Heart right ventricle (tissue), 16 donors: Measurements from ENCODE around the gene RNF13. TPM values are rescaled to one million over a fixed set of nuclear protein-coding genes. Genes with fewer than 3 reads are reported as not detected.

Source experiments
- ATAC-seq, 8 donors: fragments of 200-7000 bp; cut with Tn5 transposase; one replicate each; pipeline ENCODE4 v1.9.1; 2020; ENCODE audit warnings: mild to moderate bottlenecking in 8 of 8, moderate library complexity in 8 of 8, moderate number of reproducible peaks in 1 of 8
- DNase-seq, 2 donors: peaks; one replicate each; pipeline ENCODE4 v3.0.0-alpha.2; 2020
- H3K27ac ChIP-seq, 10 donors: fragments of 200-600 bp; sonication (generic) in 2 of 10; one replicate each; pipeline versions ENCODE4 v1.5.0 to v1.8.0; 2020 to 2022; ENCODE audit warnings: mild to moderate bottlenecking in 3 of 10
- H3K27me3 ChIP-seq, 7 donors: fragments of 200-600 bp; one replicate each; pipeline ENCODE4 v1.8.0; 2021 to 2022; ENCODE audit warnings: mild to moderate bottlenecking in 2 of 7
- H3K36me3 ChIP-seq, 9 donors: fragments of 200-600 bp; sonication (generic) in 1 of 9; one replicate each; pipeline versions ENCODE4 v1.5.0 to v1.8.0; 2020 to 2022; ENCODE audit warnings: mild to moderate bottlenecking in 2 of 9
- H3K4me1 ChIP-seq, 9 donors: fragments of 200-600 bp; sonication (generic) in 1 of 9; one replicate each; pipeline versions ENCODE4 v1.5.0 to v1.8.0; 2020 to 2022; ENCODE audit warnings: mild to moderate bottlenecking in 4 of 9
- H3K4me3 ChIP-seq, 10 donors: fragments of 200-600 bp; sonication (generic) in 2 of 10; one replicate each; pipeline versions ENCODE4 v1.5.0 to v1.8.0; 2020 to 2022; ENCODE audit warnings: mild to moderate bottlenecking in 7 of 10, moderate library complexity in 2 of 10
- H3K9me3 ChIP-seq, 11 donors: fragments of 200-600 bp in 10 of 11; sonication (generic) in 2 of 11; one replicate each; pipeline versions ENCODE4 v1.5.0 to v1.8.0; 2013 to 2022; ENCODE audit warnings: mild to moderate bottlenecking in 2 of 11, control low read depth in 1 of 11, moderate library complexity in 1 of 11
- WGBS, 2 donors: extraction: QIAGEN DNeasy Blood & Tissue Kit; methylation state at CpG; one replicate each; pipeline ENCODE4 v1.1.7; 2013; ENCODE audit warnings: inconsistent platforms in 1 of 2; 5-methylcytosine and 5-hydroxymethylcytosine counted together
- intact Hi-C, 10 donors: fragments of 100-400 bp; cut with DNase I; formaldehyde crosslinking; loops; one replicate each; pipeline versions ENCODE4 v1.11.1 to v1.14.2; 2022
- polyA plus RNA-seq, 2 donors: library from polyadenylated mRNA; stranded (reverse); fragments of 200-250 nt; gene quantifications; one replicate each; pipeline ENCODE4 v1.2.3, GENCODE V29; 2013
- total RNA-seq, 10 donors: library from RNA; stranded (reverse); fragmentation: NEBNext Ultra II Directional in 3 of 10; extraction: Animal tissue kit (Norgen Biotek cat#: 25700) in 3 of 10; gene quantifications; one replicate each; pipeline versions ENCODE4 v1.2.1 to v1.2.4, GENCODE V29; 2021 to 2023
- TF ChIP-seq, protein P1 (sequence below), 9 donors: fragments of 200-600 bp; sonication (generic) in 2 of 9; IDR thresholded peaks; one replicate each; pipeline versions ENCODE4 v1.5.0 to v1.8.0; 2021 to 2022; ENCODE audit warnings: antibody characterized with exemption in 9 of 9, mild to moderate bottlenecking in 5 of 9, moderate library complexity in 1 of 9
- donor health status: Arrhythmogenic right ventricular cardiomyopathy.
- donor health status: ischemic (EF 13 %, LVEDD 7.1; RV severe dilation, severe dysfunction).
- donor health status: healthy with polysubstance abuse.
- donor health status: DM: no; HTN: yes; CAD: no.
- donor health status: DM: no; HTN: no; CAD: no.
- donor health status: ischemic (EF 25% LVEDD 6.9; RV normal size, moderate dysfunction).
- donor health status: ischemic (EF 25% LVEDD 5.7; RV mildly dilated, moderate dysfunction).
- donor health status: healthy.
- donor health status: DM: yes; HTN: yes; CAD: no.
- donor health status: Ischemic cardiomyopathy.
- donor health status: ischemic (EF 35%, LVEDD 5.7; RV mildly dilated, moderate dysfunction).
- donor health status: nonischemic (EF 11% LVEDD 7.7; RV severe dilation, severe dysfunction).
- donor health status: DM: yes; HTN: yes; CAD: no.
- donor health status: PGD.
- donor health status: ischemic (EF 29% LVEDD 5.4; RV normal size, mild dysfunction).
- donor health status: nonischemic (EF 23%, LVEDD 6.1; RV moderate dilation, normal function).

RNF13 gene
- total and polyA plus RNA-seq, 12 donors = 24.8 to 72.3 (median 52.4) TPM

- peaks cover 0 to 66% (median 46%) of the 10 kb centered on the region in 9 donors for H3K4me1 ChIP-seq
- intact Hi-C loops = no loop called here
- no peak for ATAC-seq
- peaks cover 0 to 7% (median 0%) of the 10 kb centered on the region in 11 donors for H3K9me3 ChIP-seq
- no peaks in the 10 kb centered on the region for H3K36me3 ChIP-seq
- no peaks in the 10 kb centered on the region for H3K27me3 ChIP-seq
- TF ChIP-seq, protein P1, sequence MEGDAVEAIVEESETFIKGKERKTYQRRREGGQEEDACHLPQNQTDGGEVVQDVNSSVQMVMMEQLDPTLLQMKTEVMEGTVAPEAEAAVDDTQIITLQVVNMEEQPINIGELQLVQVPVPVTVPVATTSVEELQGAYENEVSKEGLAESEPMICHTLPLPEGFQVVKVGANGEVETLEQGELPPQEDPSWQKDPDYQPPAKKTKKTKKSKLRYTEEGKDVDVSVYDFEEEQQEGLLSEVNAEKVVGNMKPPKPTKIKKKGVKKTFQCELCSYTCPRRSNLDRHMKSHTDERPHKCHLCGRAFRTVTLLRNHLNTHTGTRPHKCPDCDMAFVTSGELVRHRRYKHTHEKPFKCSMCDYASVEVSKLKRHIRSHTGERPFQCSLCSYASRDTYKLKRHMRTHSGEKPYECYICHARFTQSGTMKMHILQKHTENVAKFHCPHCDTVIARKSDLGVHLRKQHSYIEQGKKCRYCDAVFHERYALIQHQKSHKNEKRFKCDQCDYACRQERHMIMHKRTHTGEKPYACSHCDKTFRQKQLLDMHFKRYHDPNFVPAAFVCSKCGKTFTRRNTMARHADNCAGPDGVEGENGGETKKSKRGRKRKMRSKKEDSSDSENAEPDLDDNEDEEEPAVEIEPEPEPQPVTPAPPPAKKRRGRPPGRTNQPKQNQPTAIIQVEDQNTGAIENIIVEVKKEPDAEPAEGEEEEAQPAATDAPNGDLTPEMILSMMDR (IDR thresholded peaks at IDR 0.05) = no peak
- peak overlapping the region in 5 of 10 donors; percentile 16 to 99 (median 34) for H3K27ac ChIP-seq
- DNase-seq = no peak
- 58 to 59% methylated on average over 2 of the region's 2 CpGs for WGBS, 2 donors
- peak overlapping the region in 1 of 10 donors; percentile 77 for H3K4me3 ChIP-seq
Measured at GRCh38 chr3:149816986-149817385, 4.0 kb downstream of the RNF13 start.

GRCh38 chr3:149819432-149819831 is 6.4 kb downstream of the RNF13 start:
- intact Hi-C loops = no loop called here
- H3K4me3 ChIP-seq = no peak overlapping the region
- no peak for DNase-seq
- H3K9me3 ChIP-seq = peaks cover 0 to 14% (median 0%) of the 10 kb centered on the region in 11 donors
- WGBS, 2 donors = 82 to 93% methylated on average over 1 of the region's 1 CpG
- peaks cover 0 to 56% (median 35%) of the 10 kb centered on the region in 9 donors for H3K4me1 ChIP-seq
- TF ChIP-seq, protein P1 (IDR thresholded peaks at IDR 0.05) = no peak
- H3K36me3 ChIP-seq = no peaks in the 10 kb centered on the region
- no peak for ATAC-seq
- H3K27me3 ChIP-seq = no peaks in the 10 kb centered on the region
- no peak overlapping the region for H3K27ac ChIP-seq

DNA sequence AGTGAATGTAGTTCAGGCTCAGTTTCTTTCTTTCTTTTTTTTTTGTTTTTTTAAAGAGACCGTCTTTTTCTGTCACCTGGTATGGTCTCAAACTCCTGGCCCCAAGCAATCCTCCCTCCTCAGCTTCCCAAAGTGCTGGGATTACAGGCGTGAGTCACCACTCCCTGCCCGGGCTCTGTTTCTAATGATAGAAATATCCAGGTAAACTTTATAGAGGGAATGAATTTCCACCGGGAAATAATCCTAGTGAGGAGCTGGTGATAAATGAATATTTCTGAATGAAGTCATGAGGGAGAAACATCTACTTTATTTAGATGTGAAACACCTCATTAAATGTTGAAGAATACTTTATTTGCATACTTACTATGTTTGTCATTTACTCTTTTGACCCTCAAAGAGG is 7.2 kb downstream of the RNF13 start:
- Histone ChIP-seq H3K36me3 (no peaks in the 10 kb centered on the region), H3K4me3 (no peak overlapping the region), H3K9me3 (peaks cover 0 to 16% (median 0%) of the 10 kb centered on the region in 11 donors), H3K27ac (no peak overlapping the region), H3K27me3 (no peaks in the 10 kb centered on the region), H3K4me1 (peaks cover 0 to 54% (median 29%) of the 10 kb centered on the region in 9 donors)
- DNase-seq = no peak
- 79 to 80% methylated on average over 4 of the region's 4 CpGs for WGBS, 2 donors
- intact Hi-C loops = no loop called here
- ATAC-seq = no peak
- TF ChIP-seq, protein P1 (IDR thresholded peaks at IDR 0.05) = no peak

- peaks cover 0 to 35% (median 15%) of the 10 kb centered on the region in 9 donors for H3K4me1 ChIP-seq
- no peak overlapping the region for H3K4me3 ChIP-seq
- peaks cover 0 to 27% (median 11%) of the 10 kb centered on the region in 11 donors for H3K9me3 ChIP-seq
- H3K36me3 ChIP-seq = no peaks in the 10 kb centered on the region
- no peak for DNase-seq
- ATAC-seq = no peak
- no peak overlapping the region for H3K27ac ChIP-seq
- intact Hi-C loops = no loop called here
- WGBS, 2 donors = 83 to 87% methylated on average over 3 of the region's 3 CpGs
- no peaks in the 10 kb centered on the region for H3K27me3 ChIP-seq
- TF ChIP-seq, protein P1 (IDR thresholded peaks at IDR 0.05) = no peak
Measured at GRCh38 chr3:149826636-149827035, 13.6 kb downstream of the RNF13 start.
